OCI-LY7 (cell line): ENCODE measurements around the gene NAPB. TPM values are rescaled to one million over a fixed set of nuclear protein-coding genes. Genes with fewer than 3 reads are reported as not detected.

Experiments used
- BruUV-seq: library from RNA; stranded (reverse); fragments of 400-500 nt; replicated peaks from 2 replicates; lab custom pipeline; 2021; lab: Mats Ljungman, UMichigan
- CTCF ChIA-PET: fragments of 300-600 bp; sonication (Branson Sonifier 250); formaldehyde crosslinking; loops from one replicate; lab custom pipeline; 2022; ENCODE audit warnings: antibody characterized with exemption; ENCODE audit not compliant: unreplicated experiment; lab: Charles Lee
- POLR2A ChIA-PET: fragments of 300-600 bp; sonication (Branson Sonifier 250); formaldehyde crosslinking; loops from one replicate; lab custom pipeline; 2022; ENCODE audit warnings: antibody characterized with exemption; lab: Charles Lee
- DNase-seq: peaks from one replicate; pipeline ENCODE4 v3.0.0-alpha.2; 2015; ENCODE audit warnings: low spot score
- H2AFZ ChIP-seq: fragments of 200-600 bp; sonication (generic), shearing (Covaris generic); 2 replicates; pipeline ENCODE4 v1.6.1; 2014; ENCODE audit warnings: mild to moderate bottlenecking, antibody characterized with exemption, low read length, moderate library complexity
- H3K27ac ChIP-seq: fragments of 200-600 bp; sonication (generic); 2 replicates; pipeline ENCODE4 v1.5.1; 2014; ENCODE audit warnings: mixed run types, low read depth, mild to moderate bottlenecking, moderate library complexity, low read length, inconsistent platforms; ENCODE audit not compliant: poor library complexity, severe bottlenecking
- H3K36me3 ChIP-seq: fragments of 200-600 bp; sonication (generic); 2 replicates; pipeline ENCODE4 v1.6.1; 2014; ENCODE audit warnings: mild to moderate bottlenecking, antibody characterized with exemption, low read length, moderate library complexity, mixed read lengths; ENCODE audit not compliant: insufficient read depth
- H3K4me1 ChIP-seq: fragments of 200-600 bp; sonication (generic); 2 replicates; pipeline ENCODE4 v1.5.1; 2014; ENCODE audit warnings: mild to moderate bottlenecking, low read length; ENCODE audit not compliant: insufficient read depth, poor library complexity, severe bottlenecking
- H3K4me2 ChIP-seq: fragments of 200-600 bp; sonication (generic); 2 replicates; pipeline ENCODE4 v1.6.1; 2014; ENCODE audit warnings: mild to moderate bottlenecking, low read length
- H3K4me3 ChIP-seq: fragments of 200-600 bp; sonication (generic); 2 replicates; pipeline ENCODE4 v1.5.1; 2014; ENCODE audit warnings: mild to moderate bottlenecking, low read depth, low read length; ENCODE audit not compliant: poor library complexity, severe bottlenecking
- H3K79me2 ChIP-seq: fragments of 200-600 bp; sonication (generic); 2 replicates; pipeline ENCODE4 v1.6.1; 2016; ENCODE audit warnings: low read depth, mild to moderate bottlenecking, low read length, moderate library complexity, mixed read lengths; ENCODE audit not compliant: insufficient read depth
- H3K9me2 ChIP-seq: fragments of 200-600 bp; sonication (generic); 2 replicates; pipeline ENCODE4 v1.6.1; 2016; ENCODE audit warnings: mild to moderate bottlenecking, low read length, mixed read lengths; ENCODE audit not compliant: insufficient read depth
- H3K9me3 ChIP-seq: fragments of 200-600 bp; sonication (generic); 2 replicates; pipeline ENCODE4 v1.6.1; 2014; ENCODE audit warnings: mild to moderate bottlenecking, mixed run types, low read length, mixed read lengths
- H4K20me1 ChIP-seq: fragments of 200-600 bp; sonication (generic); 2 replicates; pipeline ENCODE4 v1.6.1; 2014; ENCODE audit warnings: mild to moderate bottlenecking, antibody characterized with exemption, low read length, moderate library complexity, mixed read lengths; ENCODE audit not compliant: insufficient read depth
- CTCF ChIP-seq: fragments of 200-600 bp; sonication (generic); conservative IDR thresholded peaks from 2 replicates; pipeline ENCODE4 v1.5.1; 2014; ENCODE audit warnings: mild to moderate bottlenecking, antibody characterized with exemption, low read length, moderate library complexity, mixed read lengths
- EZH2phosphoT487 ChIP-seq: fragments of 200-600 bp; sonication (generic); IDR thresholded peaks from 2 replicates; pipeline ENCODE4 v1.6.1; 2018; ENCODE audit warnings: low read depth, borderline replicate concordance, mild to moderate bottlenecking, mixed run types, antibody characterized with exemption, low read length, moderate library complexity, mixed read lengths
- intact Hi-C: fragments of 100-400 bp; cut with micrococcal nuclease; formaldehyde crosslinking; loops from one replicate; pipeline ENCODE4 v1.10.0; 2022; ENCODE audit not compliant: unreplicated experiment
- total RNA-seq, 2 experiments: library from RNA; depleted of rRNA in 1 of 2; stranded (reverse); fragments of >200 nt in 1 of 2; shearing (Covaris generic) in 1 of 2; gene quantifications; 2 replicates each; pipeline ENCODE4 v1.2.3, GENCODE V29; 2014 to 2022

Gene NAPB
- total RNA-seq, 2 experiments from 2014 or later: 9.3 to 12.1 TPM

GRCh38 chr20:23404196-23404595, 17.1 kb downstream of the NAPB start:
- H3K4me2 ChIP-seq: no peak overlapping the region
- H3K9me2 ChIP-seq: no peaks in the 10 kb centered on the region
- peaks cover 29% of the 10 kb centered on the region for H3K36me3 ChIP-seq
- H3K4me1 ChIP-seq: no peaks in the 10 kb centered on the region
- H3K79me2 ChIP-seq: peaks cover 27% of the 10 kb centered on the region; the same call in 1 of the 2 replicates
- H3K4me3 ChIP-seq: no peak overlapping the region
- intact Hi-C loops: no loop called here
- H2AFZ ChIP-seq: no peak overlapping the region
- TF ChIP-seq EZH2phosphoT487: no peak
- no peak for DNase-seq
- BruUV-seq: no TSS peak
- CTCF ChIA-PET: no interaction called here
- POLR2A ChIA-PET: interaction anchor here (0.7 to 1.1 kb wide), 3 partner anchors 12 to 13 kb away, joined by 3 to 4 read pairs (median 3); no protein-coding TSS in a partner anchor
- no peak overlapping the region for H3K27ac ChIP-seq
- 0 out of 2 replicates have a peak, but pooled peaks cover 10% of the 10 kb centered on the region for H4K20me1 ChIP-seq
- H3K9me3 ChIP-seq: no peaks in the 10 kb centered on the region

- no peak overlapping the region for H3K4me2 ChIP-seq
- 0 out of 2 replicates have a peak, but pooled peaks cover 10% of the 10 kb centered on the region for H4K20me1 ChIP-seq
- DNase-seq: no peak
- no peak for TF ChIP-seq EZH2phosphoT487
- no peak for TF ChIP-seq CTCF
- H3K4me1 ChIP-seq: no peaks in the 10 kb centered on the region
- H3K9me3 ChIP-seq: no peaks in the 10 kb centered on the region
- H3K36me3 ChIP-seq: peaks cover 29% of the 10 kb centered on the region
- H3K4me3 ChIP-seq: no peak overlapping the region
- intact Hi-C loops: no loop called here
- ChIA-PET CTCF (no interaction called here), POLR2A (interaction anchor here (0.7 to 1.1 kb wide), 3 partner anchors 11 to 12 kb away, joined by 3 to 4 read pairs (median 3); no protein-coding TSS in a partner anchor)
- BruUV-seq: no TSS peak
- no peaks in the 10 kb centered on the region for H3K9me2 ChIP-seq
- no peak overlapping the region for H2AFZ ChIP-seq
- H3K27ac ChIP-seq: no peak overlapping the region
- H3K79me2 ChIP-seq: peaks cover 23% of the 10 kb centered on the region; the same call in 1 of the 2 replicates
These were observed 17.5 kb downstream of the NAPB start for GRCh38 chr20:23403751-23404150.

GRCh38 chr20:23401051-23401450, 20.2 kb downstream of the NAPB start:
- ChIA-PET POLR2A (interaction anchor here (0.7 to 1.1 kb wide), 2 partner anchors 43 to 376 kb away, joined by 3 read pairs; no protein-coding TSS in a partner anchor), CTCF (no interaction called here)
- H4K20me1 ChIP-seq: no peaks in the 10 kb centered on the region
- no peak overlapping the region for H3K4me2 ChIP-seq
- BruUV-seq: no TSS peak
- no peak overlapping the region for H3K27ac ChIP-seq
- H3K4me1 ChIP-seq: no peaks in the 10 kb centered on the region
- peaks cover 4% of the 10 kb centered on the region; the same call in 1 of the 2 replicates for H3K79me2 ChIP-seq
- H3K36me3 ChIP-seq: peaks cover 19% of the 10 kb centered on the region
- no peak for DNase-seq
- H3K9me3 ChIP-seq: no peaks in the 10 kb centered on the region
- intact Hi-C loops: no loop called here
- H2AFZ ChIP-seq: no peak overlapping the region
- TF ChIP-seq CTCF (no peak), EZH2phosphoT487 (no peak)
- H3K4me3 ChIP-seq: no peak overlapping the region
- H3K9me2 ChIP-seq: no peaks in the 10 kb centered on the region
